ENCODE measurements around the gene TXNDC17. TPM values are rescaled to one million over a fixed set of nuclear protein-coding genes. Genes with fewer than 3 reads are reported as not detected.
"Not testable (repeated sequence)": the region's sequence is repeated elsewhere in the genome, so short reads cannot be mapped to it uniquely, and the experiment has no call there.

TXNDC17 gene
- total RNA-seq, 3 donors from 2014 or later, result 107 to 122 (median 108) TPM

DNA sequence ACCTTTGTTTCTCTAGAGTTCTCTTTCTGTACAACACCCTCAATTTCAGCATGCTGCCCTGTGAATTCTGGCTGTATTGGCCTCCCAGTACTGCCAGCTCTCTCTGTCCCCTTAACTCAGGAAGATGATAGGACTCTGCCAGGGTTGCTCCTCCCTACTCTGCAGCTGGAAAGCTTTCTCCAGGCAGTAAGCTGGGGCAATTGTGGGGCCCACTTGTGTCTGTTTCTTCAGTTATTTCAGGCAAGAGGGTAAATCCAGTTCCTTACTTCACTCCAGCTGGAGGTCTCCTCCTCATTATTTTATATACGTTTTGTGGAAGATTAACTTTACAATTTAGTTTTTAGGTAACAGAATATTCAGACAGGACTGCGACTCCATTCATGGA is 20.6 kb downstream of the TXNDC17 start:
- DNase-seq (no peak), ATAC-seq (no peak)
- Mint-ChIP-seq H3K4me1 (ENCODE audit: low read depth) (peaks cover 35% of the 10 kb centered on the region), H3K4me3 (no peak overlapping the region), H3K36me3 (ENCODE audit: insufficient read depth) (no peaks in the 10 kb centered on the region), H3K9me3 (no peaks in the 10 kb centered on the region), H3K27me3 (ENCODE audit: low read depth) (no peaks in the 10 kb centered on the region)

DNA sequence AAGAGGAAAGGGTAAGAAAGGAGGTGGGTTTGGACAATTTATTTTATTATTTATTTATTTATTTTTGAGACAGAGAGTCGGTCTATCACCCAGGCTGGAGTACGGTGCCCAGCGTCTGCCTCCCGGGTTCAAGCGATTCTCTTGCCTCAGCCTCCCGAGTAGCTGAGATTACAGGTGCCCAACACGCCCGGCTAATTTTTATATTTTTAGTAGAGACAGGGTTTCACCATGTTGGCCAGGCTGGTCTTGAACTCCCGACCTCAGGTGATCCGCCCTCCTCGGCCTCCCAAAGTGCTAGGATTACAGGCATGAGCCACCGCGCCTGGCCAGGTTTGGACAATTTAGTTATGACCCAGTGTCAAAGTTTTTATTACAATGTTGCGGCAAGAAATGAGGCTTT is 22.3 kb downstream of the TXNDC17 start:
- H3K9me3 Mint-ChIP-seq, H3K4me3 Mint-ChIP-seq, ATAC-seq: not testable (repeated sequence)

DNA sequence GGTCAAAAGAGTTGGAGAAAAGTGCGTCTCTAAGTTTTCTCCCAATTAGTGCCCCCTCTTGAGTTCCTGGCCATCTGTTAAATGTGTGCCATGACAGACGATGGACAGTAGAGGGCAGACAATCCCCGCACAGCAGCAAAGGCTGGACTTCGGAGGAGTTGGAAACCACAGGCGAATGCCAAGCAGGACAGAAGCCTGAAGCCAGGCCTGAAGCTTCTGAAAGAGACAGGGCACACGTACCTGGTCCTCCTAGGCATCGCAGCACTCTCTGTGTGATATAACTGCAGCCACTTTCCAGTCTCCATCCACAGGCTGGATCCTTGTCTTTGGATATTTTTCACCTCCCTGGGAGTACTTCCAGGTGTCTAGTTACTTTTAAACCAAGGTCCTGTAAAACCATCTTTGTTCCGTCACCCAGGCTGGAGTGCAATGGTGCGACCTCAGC is 25.2 kb downstream of the TXNDC17 start:
- ATAC-seq, result peak; percentile 66 to 80
- no peak overlapping the region for H3K4me3 Mint-ChIP-seq

More for the DNA sequence above, 22.3 kb downstream of the TXNDC17 start:
- peaks cover 28% of the 10 kb centered on the region for H3K4me1 Mint-ChIP-seq (ENCODE audit: low read depth)
- not testable (repeated sequence) for DNase-seq; H3K36me3 Mint-ChIP-seq (ENCODE audit: insufficient read depth); H3K27me3 Mint-ChIP-seq (ENCODE audit: low read depth)

GRCh38 chr17:6666557-6666956 is 25.7 kb downstream of the TXNDC17 start:
- no peaks in the 10 kb centered on the region for H3K27me3 Mint-ChIP-seq (ENCODE audit: low read depth)
- H3K9me3 Mint-ChIP-seq, result no peaks in the 10 kb centered on the region
- H3K4me3 Mint-ChIP-seq, result no peak overlapping the region
- ATAC-seq, result no peak
- peaks cover 10% of the 10 kb centered on the region for H3K4me1 Mint-ChIP-seq (ENCODE audit: low read depth)
- no peaks in the 10 kb centered on the region for H3K36me3 Mint-ChIP-seq (ENCODE audit: insufficient read depth)
- no peak for DNase-seq

More for the DNA sequence above, 25.2 kb downstream of the TXNDC17 start:
- Mint-ChIP-seq H3K27me3 (ENCODE audit: low read depth) (no peaks in the 10 kb centered on the region), H3K9me3 (no peaks in the 10 kb centered on the region), H3K4me1 (ENCODE audit: low read depth) (peaks cover 15% of the 10 kb centered on the region), H3K36me3 (ENCODE audit: insufficient read depth) (no peaks in the 10 kb centered on the region)
- peak; percentile 33 for DNase-seq

GRCh38 chr17:6667516-6667915 is 26.7 kb downstream of the TXNDC17 start:
- Mint-ChIP-seq H3K36me3 (ENCODE audit: insufficient read depth) (no peaks in the 10 kb centered on the region), H3K4me3 (no peak overlapping the region), H3K9me3 (no peaks in the 10 kb centered on the region), H3K4me1 (ENCODE audit: low read depth) (peaks cover 9% of the 10 kb centered on the region), H3K27me3 (ENCODE audit: low read depth) (no peaks in the 10 kb centered on the region)
- DNase-seq, result no peak
- no peak for ATAC-seq

DNA sequence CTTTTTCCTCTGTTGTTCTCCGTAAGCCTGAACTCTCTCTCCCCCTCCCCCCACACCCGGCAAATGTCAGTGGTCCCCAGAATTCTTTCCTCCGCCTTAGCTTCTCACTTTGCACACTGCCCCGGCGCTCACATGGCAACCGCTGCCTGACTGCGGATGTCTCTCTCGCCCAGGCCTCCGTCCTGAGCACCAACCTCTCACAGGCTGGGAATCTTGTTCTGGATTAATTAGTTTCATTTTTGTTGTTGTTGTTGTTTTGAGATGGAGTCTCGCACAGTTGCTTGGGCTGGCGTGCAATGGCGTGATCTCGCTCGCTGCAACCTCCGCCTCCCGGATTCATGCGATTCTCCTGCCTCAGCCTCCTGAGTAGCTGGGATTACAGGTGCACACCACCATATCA is 27.4 kb downstream of the TXNDC17 start:
- DNase-seq (no peak), ATAC-seq (no peak)
- H3K4me1 Mint-ChIP-seq (ENCODE audit: low read depth), result peaks cover 9% of the 10 kb centered on the region
- H3K9me3 Mint-ChIP-seq, result no peaks in the 10 kb centered on the region
- H3K4me3 Mint-ChIP-seq, result no peak overlapping the region
- H3K36me3 Mint-ChIP-seq (ENCODE audit: insufficient read depth), result no peaks in the 10 kb centered on the region
- H3K27me3 Mint-ChIP-seq (ENCODE audit: low read depth), result no peaks in the 10 kb centered on the region

GRCh38 chr17:6668727-6669425 is 28.0 kb downstream of the TXNDC17 start:
- peaks cover 9% of the 10 kb centered on the region for H3K4me1 Mint-ChIP-seq (ENCODE audit: low read depth)
- no peak overlapping the region for H3K4me3 Mint-ChIP-seq
- no peaks in the 10 kb centered on the region for H3K9me3 Mint-ChIP-seq
- ATAC-seq (no peak), DNase-seq (no peak)
- H3K27me3 Mint-ChIP-seq (ENCODE audit: low read depth), result no peaks in the 10 kb centered on the region
- H3K36me3 Mint-ChIP-seq (ENCODE audit: insufficient read depth), result no peaks in the 10 kb centered on the region

- no peak for ATAC-seq
- Mint-ChIP-seq H3K4me1 (ENCODE audit: low read depth) (peaks cover 9% of the 10 kb centered on the region), H3K4me3 (no peak overlapping the region), H3K9me3 (no peaks in the 10 kb centered on the region), H3K27me3 (ENCODE audit: low read depth) (no peaks in the 10 kb centered on the region), H3K36me3 (ENCODE audit: insufficient read depth) (no peaks in the 10 kb centered on the region)
- no peak for DNase-seq
These were observed 28.8 kb downstream of the TXNDC17 start for GRCh38 chr17:6669479-6670212.

GRCh38 chr17:6670571-6670970 is 29.7 kb downstream of the TXNDC17 start:
- DNase-seq, result no peak
- H3K36me3 Mint-ChIP-seq (ENCODE audit: insufficient read depth), result no peaks in the 10 kb centered on the region
- ATAC-seq, result no peak
- no peaks in the 10 kb centered on the region for H3K9me3 Mint-ChIP-seq
- H3K4me1 Mint-ChIP-seq (ENCODE audit: low read depth), result peaks cover 9% of the 10 kb centered on the region
- no peaks in the 10 kb centered on the region for H3K27me3 Mint-ChIP-seq (ENCODE audit: low read depth)
- no peak overlapping the region for H3K4me3 Mint-ChIP-seq

GRCh38 chr17:6670999-6671398 is 30.1 kb downstream of the TXNDC17 start:
- DNase-seq, result no peak
- H3K4me3 Mint-ChIP-seq, result no peak overlapping the region
- no peaks in the 10 kb centered on the region for H3K27me3 Mint-ChIP-seq (ENCODE audit: low read depth)
- no peaks in the 10 kb centered on the region for H3K36me3 Mint-ChIP-seq (ENCODE audit: insufficient read depth)
- H3K9me3 Mint-ChIP-seq, result no peaks in the 10 kb centered on the region
- peaks cover 8% of the 10 kb centered on the region for H3K4me1 Mint-ChIP-seq (ENCODE audit: low read depth)
- ATAC-seq, result no peak

- DNase-seq, result no peak
- ATAC-seq, result no peak
- H3K4me1 Mint-ChIP-seq (ENCODE audit: low read depth), result peaks cover 5% of the 10 kb centered on the region
- H3K27me3 Mint-ChIP-seq (ENCODE audit: low read depth), result no peaks in the 10 kb centered on the region
- H3K4me3 Mint-ChIP-seq, result no peak overlapping the region
- H3K9me3 Mint-ChIP-seq, result no peaks in the 10 kb centered on the region
- no peaks in the 10 kb centered on the region for H3K36me3 Mint-ChIP-seq (ENCODE audit: insufficient read depth)
These were observed 30.6 kb downstream of the TXNDC17 start for GRCh38 chr17:6671431-6671830.

- no peak for ATAC-seq
- Mint-ChIP-seq H3K9me3 (no peaks in the 10 kb centered on the region), H3K27me3 (ENCODE audit: low read depth) (peaks cover 11% of the 10 kb centered on the region), H3K36me3 (ENCODE audit: insufficient read depth) (no peaks in the 10 kb centered on the region), H3K4me1 (ENCODE audit: low read depth) (peaks cover 3% of the 10 kb centered on the region), H3K4me3 (no peak overlapping the region)
- DNase-seq, result no peak
These were observed 33.7 kb downstream of the TXNDC17 start for GRCh38 chr17:6674586-6674985.

GRCh38 chr17:6675201-6675825 is 34.5 kb downstream of the TXNDC17 start:
- ATAC-seq (no peak), DNase-seq (no peak)
- Mint-ChIP-seq H3K4me3 (no peak overlapping the region), H3K4me1 (ENCODE audit: low read depth) (peaks cover 3% of the 10 kb centered on the region), H3K27me3 (ENCODE audit: low read depth) (peaks cover 17% of the 10 kb centered on the region), H3K9me3 (no peaks in the 10 kb centered on the region), H3K36me3 (ENCODE audit: insufficient read depth) (no peaks in the 10 kb centered on the region)

GRCh38 chr17:6676802-6677157 is 35.9 kb downstream of the TXNDC17 start:
- DNase-seq (no peak), ATAC-seq (no peak)
- Mint-ChIP-seq H3K4me3 (no peak overlapping the region), H3K36me3 (ENCODE audit: insufficient read depth) (no peaks in the 10 kb centered on the region), H3K27me3 (ENCODE audit: low read depth) (peaks cover 26% of the 10 kb centered on the region), H3K4me1 (ENCODE audit: low read depth) (peaks cover 3% of the 10 kb centered on the region), H3K9me3 (no peaks in the 10 kb centered on the region)

Data from activated T-cell treated with anti-CD3 and anti-CD28 coated beads, Interleukin-2, amount 50 U/mL, for 4 hours (primary cell).